ENCODE data around the gene OR2C1.

The OR2C1 gene

DNA sequence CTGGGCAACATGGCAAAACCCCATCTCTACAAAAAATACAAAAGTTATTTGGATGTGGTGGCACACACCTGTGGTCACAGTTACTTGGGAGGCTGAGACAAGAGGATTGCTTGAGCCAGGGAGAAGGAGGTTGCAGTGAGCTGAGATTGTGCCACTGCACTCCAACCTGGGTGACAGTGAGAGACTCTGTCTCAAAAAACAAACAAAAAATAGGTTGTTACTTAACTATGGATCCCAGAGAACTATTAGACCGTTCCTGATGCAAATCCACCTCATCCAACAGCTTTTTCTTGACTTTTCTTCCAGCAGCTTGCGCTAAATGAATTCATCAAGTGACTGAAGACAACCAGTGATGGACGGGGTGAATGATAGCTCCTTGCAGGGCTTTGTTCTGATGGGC is at the start of gene OR2C1:
OR2C1 (plus strand) TSS at position 301 of the 400 bp plus-strand sequence; CDS start at position 353, 52 bp downstream.
- no peak for DNase-seq

GRCh38 chr16:3306078-3306477 is 49.6 kb upstream of the OR2C1 start:
- DNase-seq: no peak

DNA sequence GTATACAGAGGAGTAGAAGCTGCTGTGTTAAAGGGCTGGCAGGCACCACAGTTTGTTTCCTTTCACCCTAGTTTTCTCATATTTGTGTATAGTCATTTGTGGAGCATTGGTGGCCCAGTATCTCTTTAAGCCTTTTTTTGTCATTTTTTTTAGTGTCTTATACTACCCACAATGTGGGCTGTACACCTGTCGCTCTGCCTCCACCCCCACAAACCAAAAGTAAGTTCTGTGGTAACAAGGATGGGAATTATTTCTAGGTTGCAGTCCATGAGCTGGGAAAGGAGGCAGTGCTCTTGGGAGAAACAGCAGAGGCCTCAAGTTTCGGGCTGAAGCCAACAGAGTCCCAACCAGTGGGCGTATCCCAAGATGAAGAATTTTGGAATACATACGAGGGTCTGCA is 44.2 kb upstream of the OR2C1 start:
- no peak for DNase-seq

DNA sequence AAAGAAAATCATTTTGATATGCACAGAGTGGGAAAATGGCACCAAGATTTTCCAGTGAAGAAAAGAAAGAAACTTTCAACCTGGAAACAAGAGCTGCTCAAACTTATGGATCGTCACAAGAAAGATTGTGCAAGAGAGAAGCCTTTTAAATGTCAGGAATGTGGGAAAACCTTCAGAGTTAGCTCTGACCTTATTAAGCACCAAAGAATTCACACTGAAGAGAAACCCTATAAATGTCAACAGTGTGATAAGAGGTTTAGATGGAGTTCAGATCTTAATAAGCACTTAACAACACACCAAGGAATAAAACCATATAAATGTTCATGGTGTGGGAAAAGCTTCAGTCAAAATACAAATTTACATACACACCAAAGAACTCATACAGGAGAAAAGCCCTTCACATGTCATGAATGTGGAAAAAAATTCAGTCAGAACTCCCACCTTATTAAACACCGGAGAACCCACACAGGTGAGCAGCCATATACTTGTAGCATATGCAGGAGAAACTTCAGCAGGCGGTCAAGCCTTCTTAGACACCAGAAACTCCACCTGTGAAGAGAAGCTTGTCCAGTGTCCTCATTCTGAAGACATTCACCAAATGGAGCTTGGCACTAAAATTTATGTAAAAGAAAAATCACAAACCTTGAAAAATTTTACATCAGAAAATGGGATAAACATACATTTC is 38.2 kb upstream of the OR2C1 start:
- DNase-seq: no peak

- no peak for DNase-seq
These were observed 33.9 kb upstream of the OR2C1 start for GRCh38 chr16:3321816-3322215.

DNA sequence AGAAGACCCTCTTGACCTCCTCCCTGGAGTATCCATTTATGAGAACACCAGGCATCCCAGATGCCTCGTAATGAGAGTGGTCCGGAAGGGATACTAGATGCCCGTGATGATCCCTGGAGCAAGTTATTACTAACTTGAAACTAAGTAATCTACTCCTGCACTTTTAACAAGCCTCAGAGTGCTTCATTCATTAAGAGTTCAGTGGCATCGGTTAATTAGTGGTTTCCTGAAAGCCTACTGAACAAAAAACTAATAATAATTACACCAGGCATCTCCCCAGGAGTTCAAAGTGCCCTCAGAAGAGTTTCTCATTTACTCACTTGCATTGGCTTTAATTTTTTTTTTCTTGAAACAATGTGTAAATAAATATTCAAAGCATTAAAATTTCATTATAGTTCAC is 28.2 kb upstream of the OR2C1 start:
- no peak for DNase-seq

GRCh38 chr16:3328104-3328503 is 27.6 kb upstream of the OR2C1 start:
- DNase-seq: no peak

- no peak for DNase-seq
These were observed 27.0 kb upstream of the OR2C1 start for GRCh38 chr16:3328643-3329042.

GRCh38 chr16:3346041-3346440 is 9.6 kb upstream of the OR2C1 start:
- DNase-seq: no peak

DNA sequence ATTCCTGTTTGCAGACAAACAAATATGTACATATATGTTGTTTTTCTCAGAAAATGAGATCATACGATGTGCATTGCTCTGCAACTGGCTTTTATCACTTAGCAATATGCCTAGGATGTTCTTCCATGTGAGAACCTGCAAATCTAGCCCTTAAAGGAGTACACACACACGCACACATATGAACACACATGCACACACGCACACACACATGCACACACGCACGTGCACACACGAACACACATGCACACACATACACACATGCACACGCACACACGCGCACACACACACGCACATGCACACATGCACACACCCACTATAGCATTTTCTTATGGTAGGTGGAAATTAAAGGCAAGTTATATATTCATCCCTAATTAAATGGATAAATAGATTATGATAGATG is 8.1 kb upstream of the OR2C1 start:
- DNase-seq: no peak

- peak; percentile 53 to 81 for DNase-seq
These were observed 7.0 kb upstream of the OR2C1 start for GRCh38 chr16:3348547-3349167.

- DNase-seq: peak; percentile 9 to 41
These were observed 6.5 kb upstream of the OR2C1 start for GRCh38 chr16:3349175-3349574.

- DNase-seq: no peak
These were observed 429 bp downstream of the OR2C1 start for GRCh38 chr16:3356118-3356517.

DNA sequence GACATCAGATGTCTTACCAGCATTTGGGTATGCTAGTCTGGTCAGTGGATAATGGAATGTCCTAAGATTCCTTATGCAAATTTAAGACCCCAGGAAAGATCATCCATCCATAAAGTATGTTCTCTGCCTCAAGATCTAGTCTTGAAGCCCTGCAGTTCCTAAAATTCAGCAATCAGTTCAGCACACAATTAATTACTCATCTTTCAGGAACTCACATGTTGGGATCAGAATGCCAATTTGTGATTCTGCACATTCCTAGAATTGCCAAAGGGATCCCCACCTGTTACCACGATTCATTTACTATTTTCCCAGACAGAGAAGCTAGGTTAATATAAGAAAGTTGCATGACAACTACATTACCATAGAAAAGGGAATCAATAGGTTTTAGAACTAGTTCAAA is 3.2 kb downstream of the OR2C1 start:
- DNase-seq: no peak

DNA sequence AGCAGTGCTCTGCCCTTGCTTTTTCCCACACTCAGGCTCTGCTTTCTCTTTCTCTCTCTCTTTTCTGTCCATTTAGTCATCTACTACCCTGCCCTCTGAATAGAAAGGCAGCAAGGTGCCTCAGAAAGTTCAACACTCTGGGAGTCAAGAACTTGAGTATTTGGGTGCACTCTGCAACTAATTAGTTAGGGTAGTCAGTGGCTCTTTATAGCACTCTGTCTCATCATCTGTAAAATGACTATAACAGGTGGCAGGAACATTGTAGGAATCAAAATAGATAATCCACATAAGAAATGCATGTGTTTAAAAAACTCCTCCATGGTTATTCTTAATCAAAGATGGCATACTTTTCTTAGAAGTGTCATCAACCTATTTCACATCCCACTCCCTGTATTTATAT is 7.2 kb downstream of the OR2C1 start:
- DNase-seq: no peak

DNA sequence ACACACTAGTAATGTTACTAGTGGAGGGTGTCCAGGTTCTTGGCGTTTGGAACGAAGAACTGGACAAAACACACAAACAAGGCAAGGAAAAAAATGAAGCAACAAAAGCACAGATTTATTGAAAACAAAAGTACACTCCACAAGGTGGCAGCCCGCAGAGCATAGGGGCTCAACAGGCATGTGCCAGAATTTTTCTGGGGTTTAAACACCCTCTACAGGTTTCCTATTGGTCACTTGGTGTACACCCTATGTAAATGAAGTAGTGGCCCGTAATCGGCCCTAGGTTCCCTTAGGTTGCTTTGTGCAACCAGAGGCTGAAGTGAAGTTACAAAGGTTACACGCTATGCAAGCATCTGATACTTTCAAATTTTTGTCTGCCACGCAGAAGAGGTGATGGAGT is 8.1 kb downstream of the OR2C1 start:
- DNase-seq: no peak

DNA sequence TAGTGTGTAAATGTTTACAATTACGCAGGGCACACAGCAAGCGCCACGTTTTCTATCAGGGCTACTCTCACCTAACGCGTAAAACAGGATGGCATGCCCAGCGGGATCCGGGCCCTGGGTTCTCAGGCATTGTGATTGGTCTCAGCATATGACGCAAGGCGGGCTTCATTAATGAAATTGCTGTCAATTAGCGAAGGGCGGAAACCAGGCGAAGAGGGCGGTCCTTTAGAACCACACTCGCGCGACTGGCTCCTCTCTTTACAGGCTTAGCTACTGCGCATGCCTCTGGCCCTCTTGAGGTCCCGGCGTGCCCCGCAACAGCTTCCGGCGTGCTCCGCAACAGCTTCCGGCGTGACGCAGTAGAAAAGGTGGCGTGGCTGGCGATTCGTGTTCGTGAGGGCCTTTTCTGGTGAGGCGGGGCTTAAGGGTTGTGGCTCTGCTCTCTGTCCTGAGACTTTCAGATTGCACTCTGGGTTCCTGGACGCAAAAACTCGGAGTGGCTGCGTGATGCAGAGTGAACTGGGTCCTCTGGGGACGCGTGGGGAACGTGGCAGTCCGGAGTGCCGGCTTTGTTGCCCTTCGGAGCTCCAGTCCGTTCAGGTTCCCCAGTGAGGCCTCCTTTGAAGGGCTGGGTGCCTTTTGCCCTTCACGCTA is 9.2 kb downstream of the OR2C1 start:
- DNase-seq: peak in 1 of 2 experiments; percentile 67

DNA sequence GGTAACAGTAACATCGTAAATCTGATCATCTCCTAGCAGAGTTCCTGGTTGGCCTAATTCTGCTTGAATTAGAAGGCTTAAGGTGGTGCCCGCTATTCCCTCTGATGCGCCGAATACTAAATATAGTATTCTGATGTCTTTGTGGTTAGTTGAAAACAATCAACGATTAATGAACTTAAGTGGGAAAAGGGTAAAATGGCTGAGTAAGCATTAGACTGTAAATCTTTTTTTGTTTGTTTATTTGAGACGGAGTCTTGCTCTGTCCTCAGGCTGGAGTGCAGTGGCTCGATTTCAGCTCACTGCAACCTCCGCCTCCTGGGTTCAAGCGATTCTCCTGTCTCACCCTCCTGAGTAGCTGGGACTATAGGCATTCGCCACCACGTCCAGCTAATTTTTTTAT is 13.4 kb downstream of the OR2C1 start:
- no peak for DNase-seq

GRCh38 chr16:3375680-3376079 is 20.0 kb downstream of the OR2C1 start:
- no peak for DNase-seq

- DNase-seq: no peak
These were observed 22.2 kb downstream of the OR2C1 start for GRCh38 chr16:3377917-3378316.

DNA sequence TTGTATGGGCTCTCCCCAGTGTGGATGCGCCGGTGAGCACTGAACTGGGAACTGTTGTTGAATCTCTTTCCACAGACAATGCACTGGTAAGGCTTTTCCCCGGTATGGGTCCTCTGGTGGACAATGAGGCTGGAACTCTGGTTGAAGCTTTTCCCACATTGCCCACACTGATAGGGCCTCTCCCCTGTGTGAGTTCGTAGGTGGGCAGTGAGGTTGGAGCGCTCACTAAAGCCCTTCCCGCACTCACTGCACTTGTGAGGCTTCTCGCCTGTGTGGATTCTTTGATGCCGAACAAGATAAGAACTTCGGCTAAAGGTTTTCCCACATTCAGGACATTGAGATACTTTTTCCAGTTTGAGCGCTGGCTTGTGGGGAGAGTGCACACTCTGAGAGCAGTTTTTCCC is 27.4 kb downstream of the OR2C1 start:
- DNase-seq: no peak

- no peak for DNase-seq
These were observed 32.6 kb downstream of the OR2C1 start for GRCh38 chr16:3388325-3388724.

DNA sequence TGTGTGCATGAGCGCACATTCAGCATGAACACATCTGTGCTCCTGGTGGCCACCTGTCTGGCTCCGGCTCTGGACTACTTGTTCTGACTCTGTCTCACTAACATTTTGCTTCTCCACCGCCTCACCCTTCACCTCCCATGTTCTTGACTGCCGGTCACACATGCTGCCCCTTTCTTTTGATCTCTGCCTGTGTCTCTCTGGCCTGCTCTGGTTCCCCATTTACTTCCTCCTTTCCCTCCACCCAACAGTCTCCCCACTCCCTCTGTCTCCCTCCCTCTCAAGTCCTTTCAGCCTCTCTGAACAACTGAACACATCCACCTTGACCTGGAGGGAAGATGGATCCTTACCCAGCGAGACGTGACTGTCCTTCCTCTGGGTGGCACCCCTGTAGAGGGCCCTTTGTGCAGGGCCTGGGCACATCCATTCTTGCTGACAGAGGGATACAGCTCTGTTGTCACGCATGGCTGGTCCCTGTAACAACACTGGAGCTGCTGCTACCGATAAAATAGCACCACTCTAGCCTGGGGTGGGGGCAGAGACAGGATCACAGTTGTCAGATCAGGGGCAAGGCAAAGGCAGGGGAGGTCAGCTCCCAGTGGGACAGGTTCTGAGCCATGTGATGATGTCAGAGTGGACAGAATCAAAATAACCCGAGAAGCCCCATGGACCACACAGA is 34.1 kb downstream of the OR2C1 start:
- no peak for DNase-seq

GRCh38 chr16:3400446-3400778 is 44.7 kb downstream of the OR2C1 start:
- DNase-seq: no peak
